ENCODE measurements around the gene PAEP. TPM values are rescaled to one million over a fixed set of nuclear protein-coding genes. Genes with fewer than 3 reads are reported as not detected.

PAEP gene
- total RNA-seq, 4 donors from 2014 or later = not detected

DNA sequence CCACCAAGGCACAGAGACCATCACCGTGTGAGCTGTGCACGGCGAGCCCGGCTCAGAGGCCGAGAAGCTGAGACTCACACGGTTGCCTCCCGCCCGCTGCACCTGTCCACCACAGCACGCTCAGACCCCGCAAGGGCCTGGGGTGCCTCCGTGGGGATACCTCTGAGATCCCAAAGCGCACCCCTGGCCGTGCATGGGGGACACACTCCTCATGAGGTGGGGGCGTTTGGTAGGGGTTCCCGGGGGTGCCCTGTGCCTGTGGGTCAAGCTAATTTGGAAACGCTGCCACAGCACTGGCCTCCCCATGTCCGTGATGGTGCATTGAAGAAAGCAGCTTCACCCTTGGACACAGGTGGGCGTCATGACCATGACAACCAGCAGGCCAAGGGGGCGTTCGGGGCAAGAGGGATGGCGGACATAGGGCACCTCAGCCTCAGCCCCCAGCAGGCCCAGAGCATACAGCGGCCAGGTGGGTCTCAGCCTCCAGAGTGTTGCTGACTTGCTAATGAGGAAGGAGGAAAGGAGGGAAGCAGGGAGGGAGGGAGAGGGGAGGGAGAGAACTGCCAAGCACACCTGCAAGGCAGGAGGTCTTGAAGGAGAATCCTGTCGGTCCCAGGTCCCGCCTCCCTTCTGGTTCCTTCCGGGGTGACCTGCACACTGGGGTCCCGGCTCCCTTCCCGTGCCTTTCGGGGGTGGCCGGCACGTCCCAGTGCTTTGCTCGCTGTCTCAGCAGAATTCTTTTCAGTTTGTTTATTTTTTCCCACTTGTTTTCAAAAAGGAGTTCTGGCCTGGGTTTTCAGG lies 43.1 kb downstream of the PAEP start:
- 63% methylated on average over 29 of the region's 31 CpGs; no CpG with 5 or more reads in 1 of the 2 donors for WGBS, 2 donors (ENCODE audit: low coverage in 1 of 2)
- Histone ChIP-seq H3K36me3 (no peaks in the 10 kb centered on the region), H3K4me3 (no peak overlapping the region), H3K4me1 (no peaks in the 10 kb centered on the region), H3K27ac (no peak overlapping the region), H3K9me3 (no peaks in the 10 kb centered on the region), H3K27me3 (peaks cover 13% of the 10 kb centered on the region)
- intact Hi-C loops (cut with DNase I; ENCODE audit: low total_unique reads) (no loop called here), in situ Hi-C loops (cut with MboI; ENCODE audit: low pct_ligation_motif_present in 1 of 4, low pct_unique_long_range_greater_than_20kb in 1 of 4, low sequenced_read_pairs in 3 of 4) (no loop called here)
- no peak for TF ChIP-seq POLR2A (IDR thresholded peaks at IDR 0.05)
- no peak for TF ChIP-seq POLR2AphosphoS5 (IDR thresholded peaks at IDR 0.05)
- TF ChIP-seq, protein P1, sequence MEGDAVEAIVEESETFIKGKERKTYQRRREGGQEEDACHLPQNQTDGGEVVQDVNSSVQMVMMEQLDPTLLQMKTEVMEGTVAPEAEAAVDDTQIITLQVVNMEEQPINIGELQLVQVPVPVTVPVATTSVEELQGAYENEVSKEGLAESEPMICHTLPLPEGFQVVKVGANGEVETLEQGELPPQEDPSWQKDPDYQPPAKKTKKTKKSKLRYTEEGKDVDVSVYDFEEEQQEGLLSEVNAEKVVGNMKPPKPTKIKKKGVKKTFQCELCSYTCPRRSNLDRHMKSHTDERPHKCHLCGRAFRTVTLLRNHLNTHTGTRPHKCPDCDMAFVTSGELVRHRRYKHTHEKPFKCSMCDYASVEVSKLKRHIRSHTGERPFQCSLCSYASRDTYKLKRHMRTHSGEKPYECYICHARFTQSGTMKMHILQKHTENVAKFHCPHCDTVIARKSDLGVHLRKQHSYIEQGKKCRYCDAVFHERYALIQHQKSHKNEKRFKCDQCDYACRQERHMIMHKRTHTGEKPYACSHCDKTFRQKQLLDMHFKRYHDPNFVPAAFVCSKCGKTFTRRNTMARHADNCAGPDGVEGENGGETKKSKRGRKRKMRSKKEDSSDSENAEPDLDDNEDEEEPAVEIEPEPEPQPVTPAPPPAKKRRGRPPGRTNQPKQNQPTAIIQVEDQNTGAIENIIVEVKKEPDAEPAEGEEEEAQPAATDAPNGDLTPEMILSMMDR (IDR thresholded peaks at IDR 0.05) = no peak
- no peak for TF ChIP-seq EP300 (IDR thresholded peaks at IDR 0.05; ENCODE audit: low read depth)
- no peak for DNase-seq

GRCh38 chr9:135605238-135605781 lies 43.8 kb downstream of the PAEP start:
- Histone ChIP-seq H3K36me3 (no peaks in the 10 kb centered on the region), H3K9me3 (no peaks in the 10 kb centered on the region), H3K27me3 (peaks cover 9% of the 10 kb centered on the region), H3K4me3 (no peak overlapping the region), H3K27ac (no peak overlapping the region), H3K4me1 (no peaks in the 10 kb centered on the region)
- no peak for DNase-seq
- intact Hi-C loops (cut with DNase I; ENCODE audit: low total_unique reads) = no loop called here
- WGBS, 2 donors (ENCODE audit: low coverage in 1 of 2) = 69% methylated on average over 13 of the region's 14 CpGs; no CpG with 5 or more reads in 1 of the 2 donors
- in situ Hi-C loops (cut with MboI; ENCODE audit: low pct_ligation_motif_present in 1 of 4, low pct_unique_long_range_greater_than_20kb in 1 of 4, low sequenced_read_pairs in 3 of 4) = no loop called here
- TF ChIP-seq POLR2A (IDR thresholded peaks at IDR 0.05) (no peak), POLR2AphosphoS5 (IDR thresholded peaks at IDR 0.05) (no peak), EP300 (IDR thresholded peaks at IDR 0.05; ENCODE audit: low read depth) (no peak)
- TF ChIP-seq, protein P1 (IDR thresholded peaks at IDR 0.05) = no peak

GRCh38 chr9:135606885-135607259 lies 45.3 kb downstream of the PAEP start:
- Histone ChIP-seq H3K27me3 (peaks cover 5% of the 10 kb centered on the region), H3K27ac (no peak overlapping the region), H3K4me1 (no peaks in the 10 kb centered on the region), H3K4me3 (no peak overlapping the region), H3K9me3 (no peaks in the 10 kb centered on the region), H3K36me3 (no peaks in the 10 kb centered on the region)
- 80 to 89% methylated on average over 8 to 11 of the region's 11 CpGs for WGBS, 2 donors (ENCODE audit: low coverage in 1 of 2)
- TF ChIP-seq, protein P1 (IDR thresholded peaks at IDR 0.05) = no peak
- no peak for TF ChIP-seq POLR2A (IDR thresholded peaks at IDR 0.05)
- TF ChIP-seq POLR2AphosphoS5 (IDR thresholded peaks at IDR 0.05) = no peak
- TF ChIP-seq EP300 (IDR thresholded peaks at IDR 0.05; ENCODE audit: low read depth) = no peak
- in situ Hi-C loops (cut with MboI; ENCODE audit: low pct_ligation_motif_present in 1 of 4, low pct_unique_long_range_greater_than_20kb in 1 of 4, low sequenced_read_pairs in 3 of 4) (no loop called here), intact Hi-C loops (cut with DNase I; ENCODE audit: low total_unique reads) (no loop called here)
- DNase-seq = no peak

DNA sequence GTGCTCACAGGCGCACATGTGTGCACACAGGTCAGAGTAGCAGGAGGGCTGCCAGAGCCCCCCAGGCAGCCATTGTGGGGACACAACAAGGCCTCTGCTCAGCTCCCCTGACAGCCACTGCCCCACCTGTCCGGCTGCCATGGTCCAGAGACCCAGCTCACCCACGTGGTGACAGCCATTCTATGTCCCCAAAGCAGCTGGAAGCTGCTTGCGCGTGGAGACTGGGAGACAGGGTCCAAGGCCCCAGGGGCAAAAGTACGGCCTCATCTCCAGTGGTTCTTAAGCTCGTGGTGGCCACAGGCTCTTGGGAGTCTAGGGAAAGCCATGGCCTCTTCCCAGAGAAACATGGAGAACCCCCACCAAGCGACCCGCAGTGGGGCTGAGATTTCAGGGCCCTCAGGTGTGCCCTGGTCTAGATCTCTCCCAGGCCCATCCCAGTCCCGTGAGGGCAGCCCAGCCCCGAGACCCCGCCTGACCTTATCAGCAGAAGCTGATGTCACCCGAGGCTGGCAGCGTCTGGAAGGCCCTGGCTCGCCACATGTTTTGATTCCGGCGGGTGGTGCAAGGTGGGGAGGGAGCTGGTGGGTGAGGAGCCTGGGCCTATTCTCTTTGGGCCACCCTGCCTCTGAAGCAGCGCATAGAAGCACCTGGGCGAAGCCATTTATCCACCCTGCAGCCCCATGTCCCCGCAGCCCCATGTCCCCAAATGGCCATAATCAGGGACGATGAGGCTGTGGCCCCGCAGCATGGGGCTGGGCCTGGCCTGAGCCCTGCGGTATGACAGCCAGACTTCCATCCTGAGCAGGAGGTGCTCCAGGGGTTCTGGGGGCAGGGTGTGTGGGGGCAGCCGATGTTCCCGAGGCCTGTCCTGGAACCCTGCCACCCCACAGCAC lies 46.1 kb downstream of the PAEP start:
- no peaks in the 10 kb centered on the region for H3K27me3 ChIP-seq
- H3K4me1 ChIP-seq = no peaks in the 10 kb centered on the region
- no peak for DNase-seq
- TF ChIP-seq EP300 (IDR thresholded peaks at IDR 0.05; ENCODE audit: low read depth) (no peak), POLR2AphosphoS5 (IDR thresholded peaks at IDR 0.05) (no peak), POLR2A (IDR thresholded peaks at IDR 0.05) (no peak)
- TF ChIP-seq, protein P1 (IDR thresholded peaks at IDR 0.05) = no peak
- H3K9me3 ChIP-seq = no peaks in the 10 kb centered on the region
- WGBS, 2 donors (ENCODE audit: low coverage in 1 of 2) = 76% methylated on average over 17 of the region's 25 CpGs; no CpG with 5 or more reads in 1 of the 2 donors
- intact Hi-C loops (cut with DNase I; ENCODE audit: low total_unique reads) (no loop called here), in situ Hi-C loops (cut with MboI; ENCODE audit: low pct_ligation_motif_present in 1 of 4, low pct_unique_long_range_greater_than_20kb in 1 of 4, low sequenced_read_pairs in 3 of 4) (no loop called here)
- H3K27ac ChIP-seq = no peak overlapping the region
- no peaks in the 10 kb centered on the region for H3K36me3 ChIP-seq
- H3K4me3 ChIP-seq = no peak overlapping the region
